SU-DHL-6 (cell line): ENCODE measurements around the gene OTUD5.

ENCODE experiments used
- H2AFZ ChIP-seq: fragments of 200-600 bp; sonication (generic); 2 replicates; pipeline ENCODE4 v1.6.1; 2014; ENCODE audit warnings: low read depth, mild to moderate bottlenecking, moderate library complexity, mixed read lengths, antibody characterized with exemption, low read length; ENCODE audit not compliant: severe bottlenecking
- H3F3A ChIP-seq: fragments of 200-600 bp; shearing (Covaris generic); 2 replicates; pipeline ENCODE4 v1.6.0; 2016; ENCODE audit warnings: antibody characterized with exemption, mild to moderate bottlenecking; ENCODE audit not compliant: insufficient read depth
- H3K27ac ChIP-seq: fragments of 200-600 bp; sonication (generic); 2 replicates; pipeline ENCODE4 v1.5.1; 2016; ENCODE audit warnings: low read depth, mild to moderate bottlenecking, low read length, moderate library complexity, mixed read lengths
- H3K27me3 ChIP-seq: fragments of 200-600 bp; sonication (generic), shearing (Covaris generic); 2 replicates; pipeline ENCODE4 v1.6.0; 2014; ENCODE audit warnings: mild to moderate bottlenecking, low read length
- H3K36me3 ChIP-seq: fragments of 200-600 bp; sonication (generic); 2 replicates; pipeline ENCODE4 v1.6.1; 2014; ENCODE audit warnings: mild to moderate bottlenecking, low read length, mixed read lengths
- H3K4me2 ChIP-seq: fragments of 300-600, 200-600 bp; shearing (Covaris generic), sonication (generic); 2 replicates; pipeline ENCODE4 v1.6.0; 2014; ENCODE audit warnings: low read length, low read depth, mild to moderate bottlenecking; ENCODE audit not compliant: poor library complexity, severe bottlenecking
- H3K4me3 ChIP-seq: fragments of 200-600 bp; sonication (generic); 2 replicates; pipeline ENCODE4 v1.5.1; 2014; ENCODE audit warnings: antibody characterized with exemption, low read length, mild to moderate bottlenecking, mixed read lengths; ENCODE audit not compliant: insufficient read depth, poor library complexity, severe bottlenecking
- H3K79me2 ChIP-seq: fragments of 200-600 bp; sonication (generic); 2 replicates; pipeline ENCODE4 v1.6.1; 2014; ENCODE audit warnings: mild to moderate bottlenecking, low read length, moderate library complexity; ENCODE audit not compliant: insufficient read depth
- H3K9ac ChIP-seq: fragments of 200-600 bp; sonication (generic); 2 replicates; pipeline ENCODE4 v1.7.0; 2014; ENCODE audit warnings: mild to moderate bottlenecking, low read length
- H3K9me2 ChIP-seq: fragments of 200-600 bp; sonication (generic); replicated peaks from 2 replicates; pipeline ENCODE4 v1.6.1; 2014; ENCODE audit warnings: low read length; ENCODE audit not compliant: insufficient read depth
- H3K9me3 ChIP-seq: fragments of 200-600 bp; sonication (generic); 2 replicates; pipeline ENCODE4 v1.6.1; 2014; ENCODE audit warnings: low read length, mixed read lengths; ENCODE audit not compliant: insufficient read depth
- H4K20me1 ChIP-seq: fragments of 200-600 bp; sonication (generic); 2 replicates; pipeline ENCODE4 v1.6.1; 2014; ENCODE audit warnings: low read depth, mild to moderate bottlenecking, antibody characterized with exemption, low read length, moderate library complexity, mixed read lengths
- CTCF ChIP-seq: fragments of 200-600 bp; sonication (generic); IDR thresholded peaks from one replicate; pipeline ENCODE4 v1.5.1; 2017; ENCODE audit warnings: antibody characterized with exemption, mild to moderate bottlenecking, low read length, moderate library complexity; ENCODE audit not compliant: insufficient read depth, poor library complexity, severe bottlenecking
- EZH2phosphoT487 ChIP-seq: fragments of 200-600 bp; sonication (generic), shearing (Covaris generic); conservative IDR thresholded peaks from 2 replicates; pipeline ENCODE4 v1.6.1; 2018; ENCODE audit warnings: mild to moderate bottlenecking, antibody characterized with exemption, low read length, moderate library complexity, mixed read lengths

The OTUD5 gene

GRCh38 chrX:48996969-48997368, 39.6 kb upstream of the OTUD5 start:
- Histone ChIP-seq H4K20me1 (no peaks in the 10 kb centered on the region), H3K4me3 (no peak overlapping the region), H3K9me3 (no peaks in the 10 kb centered on the region)

GRCh38 chrX:48992341-48992740, 34.9 kb upstream of the OTUD5 start:
- TF ChIP-seq CTCF (no peak), EZH2phosphoT487 (no peak)
- H3K27ac ChIP-seq: no peak overlapping the region
- H3K4me3 ChIP-seq: no peak overlapping the region
- no peaks in the 10 kb centered on the region for H3K79me2 ChIP-seq
- H3K9me2 ChIP-seq: no peaks in the 10 kb centered on the region
- H3K4me2 ChIP-seq: no peak overlapping the region
- H4K20me1 ChIP-seq: no peaks in the 10 kb centered on the region
- H3K9ac ChIP-seq: no peak overlapping the region
- no peaks in the 10 kb centered on the region for H3K27me3 ChIP-seq
- H3F3A ChIP-seq: no peaks in the 10 kb centered on the region
- H3K9me3 ChIP-seq: no peaks in the 10 kb centered on the region
- H2AFZ ChIP-seq: no peak overlapping the region
- no peaks in the 10 kb centered on the region for H3K36me3 ChIP-seq

More at GRCh38 chrX:48996969-48997368, 39.6 kb upstream of the OTUD5 start:
- Histone ChIP-seq H3K4me2 (no peak overlapping the region), H3K79me2 (peaks cover 8% of the 10 kb centered on the region; the same call in 1 of the 2 replicates), H3K27me3 (no peaks in the 10 kb centered on the region), H2AFZ (no peak overlapping the region), H3F3A (no peaks in the 10 kb centered on the region), H3K27ac (no peak overlapping the region), H3K36me3 (no peaks in the 10 kb centered on the region), H3K9ac (no peak overlapping the region), H3K9me2 (no peaks in the 10 kb centered on the region)
- TF ChIP-seq EZH2phosphoT487 (no peak), CTCF (no peak)

GRCh38 chrX:48989483-48989882, 32.1 kb upstream of the OTUD5 start:
- H3K36me3 ChIP-seq: no peaks in the 10 kb centered on the region
- H3K27me3 ChIP-seq: no peaks in the 10 kb centered on the region
- H2AFZ ChIP-seq: no peak overlapping the region
- no peak overlapping the region for H3K27ac ChIP-seq
- H3K9ac ChIP-seq: no peak overlapping the region
- TF ChIP-seq CTCF (no peak), EZH2phosphoT487 (no peak)
- no peaks in the 10 kb centered on the region for H4K20me1 ChIP-seq
- no peak overlapping the region for H3K4me2 ChIP-seq
- no peaks in the 10 kb centered on the region for H3K9me2 ChIP-seq
- no peaks in the 10 kb centered on the region for H3F3A ChIP-seq
- H3K4me3 ChIP-seq: no peak overlapping the region
- no peaks in the 10 kb centered on the region for H3K79me2 ChIP-seq
- no peaks in the 10 kb centered on the region for H3K9me3 ChIP-seq

- TF ChIP-seq CTCF (no peak), EZH2phosphoT487 (no peak)
- Histone ChIP-seq H3K79me2 (no peaks in the 10 kb centered on the region), H3K27ac (no peak overlapping the region), H3K36me3 (no peaks in the 10 kb centered on the region), H3K4me2 (no peak overlapping the region), H3K27me3 (no peaks in the 10 kb centered on the region), H3K9me2 (no peaks in the 10 kb centered on the region), H4K20me1 (no peaks in the 10 kb centered on the region), H3K4me3 (no peak overlapping the region), H3K9ac (no peak overlapping the region), H3K9me3 (no peaks in the 10 kb centered on the region), H3F3A (no peaks in the 10 kb centered on the region), H2AFZ (no peak overlapping the region)
These were observed 26.5 kb upstream of the OTUD5 start for GRCh38 chrX:48983896-48984295.
